Nasal cavity respiratory epithelium epithelial cell of viscerocranial mucosa (primary cell): ENCODE results near the gene ETFDH. TPM values are rescaled to one million over a fixed set of nuclear protein-coding genes. Genes with fewer than 3 reads are reported as not detected.

Experiments used
- total RNA-seq: library from RNA; depleted of rRNA; stranded (reverse); fragments of >200 nt; gene quantifications from 2 replicates; pipeline ENCODE4 v1.2.3, GENCODE V29; 2014

ETFDH gene
- 25.3 and 26.1 TPM in 2 replicates for total RNA-seq

GRCh38 chr4:158671915-158672806 is at the start of gene ETFDH:
Gene ETFDH, plus strand, starts transcription at chr4:158672296. Its CDS starts 161 bp downstream, at chr4:158672457.

GRCh38 chr4:158671665-158671914 is 506 bp upstream of the ETFDH start, which contains the start of gene C4orf46:
Gene C4orf46, minus strand, starts transcription at chr4:158671887. Its CDS starts 86 bp downstream, at chr4:158671801.

GRCh38 chr4:158722917-158723793 is 51.1 kb downstream of the ETFDH start, which contains the start of gene PPID:
Gene PPID, minus strand, starts transcription at chr4:158723396. Its CDS starts 108 bp downstream, at chr4:158723288.

Other genes starting within 250 kb of the ETFDH start
- gene RXFP1, start 150.4 kb upstream of the ETFDH start, total RNA-seq = not detected in 2 replicates
- 4.1 and 4.7 TPM in 2 replicates for gene C4orf46, start 409 bp upstream of the ETFDH start, total RNA-seq
- gene PPID, start 51.1 kb downstream of the ETFDH start, total RNA-seq = 31.4 and 39.7 TPM in 2 replicates
- gene FNIP2, start 96.7 kb downstream of the ETFDH start, total RNA-seq = 15.4 and 54.2 TPM in 2 replicates